Fibroblast of mammary gland (primary cell): Measurements from ENCODE around the gene ACKR3.

Source experiments
- DNase-seq: peaks from one replicate; pipeline ENCODE4 v3.0.0-alpha.2; 2010; ENCODE audit warnings: low read depth
- H3K4me3 ChIP-seq: 2 replicates; pipeline ENCODE4 v1.5.1; 2011; ENCODE audit warnings: low read depth, mild to moderate bottlenecking, low read length, moderate library complexity; ENCODE audit not compliant: control insufficient read depth
- CTCF ChIP-seq: conservative IDR thresholded peaks from 2 replicates; pipeline ENCODE4 v1.5.1; 2011; ENCODE audit warnings: low read depth, low read length, inconsistent platforms; ENCODE audit not compliant: control insufficient read depth, insufficient read depth

Gene ACKR3

GRCh38 chr2:236612737-236613136 lies 43.1 kb downstream of the ACKR3 start:
- no peak for TF ChIP-seq CTCF
- DNase-seq, result no peak
- no peak overlapping the region for H3K4me3 ChIP-seq

- no peak for DNase-seq
- no peak overlapping the region for H3K4me3 ChIP-seq
- no peak for TF ChIP-seq CTCF
Observed at GRCh38 chr2:236613612-236614011, 44.0 kb downstream of the ACKR3 start.

GRCh38 chr2:236614551-236614950 lies 44.9 kb downstream of the ACKR3 start:
- DNase-seq, result no peak
- TF ChIP-seq CTCF, result no peak
- H3K4me3 ChIP-seq, result no peak overlapping the region

GRCh38 chr2:236616031-236616430 lies 46.4 kb downstream of the ACKR3 start:
- no peak for TF ChIP-seq CTCF
- no peak overlapping the region for H3K4me3 ChIP-seq
- DNase-seq, result no peak

GRCh38 chr2:236616624-236617023 lies 47.0 kb downstream of the ACKR3 start:
- TF ChIP-seq CTCF, result no peak
- DNase-seq, result no peak
- no peak overlapping the region for H3K4me3 ChIP-seq

- no peak overlapping the region for H3K4me3 ChIP-seq
- DNase-seq, result no peak
- TF ChIP-seq CTCF, result no peak
Observed at GRCh38 chr2:236617221-236617737, 47.7 kb downstream of the ACKR3 start.

GRCh38 chr2:236617796-236618195 lies 48.2 kb downstream of the ACKR3 start:
- DNase-seq, result no peak
- no peak for TF ChIP-seq CTCF
- H3K4me3 ChIP-seq, result no peak overlapping the region
